ENCODE data around the gene BMAL2.

The BMAL2 gene

DNA sequence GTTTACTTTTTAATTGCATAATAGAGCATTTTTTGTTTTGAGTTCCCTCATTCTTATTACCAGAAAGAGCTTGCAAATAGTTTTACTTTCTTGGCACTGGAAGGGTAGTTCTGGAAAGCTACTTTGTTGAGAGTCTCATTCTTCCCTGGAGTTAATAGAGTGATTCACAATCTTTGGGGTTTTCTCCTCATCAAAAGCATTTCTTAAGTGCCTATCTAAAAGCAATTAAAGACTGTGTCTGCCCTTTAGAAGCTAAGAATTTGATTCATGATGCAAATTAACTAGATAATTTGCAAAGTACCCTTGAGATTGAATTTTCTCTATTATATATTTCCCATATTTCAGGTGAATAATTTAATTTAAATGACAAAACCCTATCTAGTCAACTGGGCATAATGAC lies 8.1 kb upstream of the BMAL2 start:
- DNase-seq, result no peak

DNA sequence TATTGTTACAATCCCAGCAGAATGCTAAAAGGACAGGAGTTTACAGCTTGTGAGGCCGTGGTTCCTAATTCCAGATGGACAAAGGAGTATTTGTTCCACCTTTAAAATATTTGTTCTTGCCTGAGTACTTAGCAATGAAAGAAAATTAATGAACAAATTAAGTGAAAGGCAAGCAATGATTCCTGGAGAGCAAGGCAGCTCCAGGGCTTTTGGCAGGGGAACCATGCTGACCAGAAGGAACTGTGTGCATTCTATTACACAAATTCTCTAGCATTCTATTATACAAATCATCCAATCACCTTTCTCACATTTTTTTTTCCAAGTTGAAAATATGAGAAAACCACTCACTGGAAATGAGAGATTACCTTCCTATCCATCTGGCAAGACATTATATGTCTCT lies 1.8 kb upstream of the BMAL2 start:
- no peak for DNase-seq

DNA sequence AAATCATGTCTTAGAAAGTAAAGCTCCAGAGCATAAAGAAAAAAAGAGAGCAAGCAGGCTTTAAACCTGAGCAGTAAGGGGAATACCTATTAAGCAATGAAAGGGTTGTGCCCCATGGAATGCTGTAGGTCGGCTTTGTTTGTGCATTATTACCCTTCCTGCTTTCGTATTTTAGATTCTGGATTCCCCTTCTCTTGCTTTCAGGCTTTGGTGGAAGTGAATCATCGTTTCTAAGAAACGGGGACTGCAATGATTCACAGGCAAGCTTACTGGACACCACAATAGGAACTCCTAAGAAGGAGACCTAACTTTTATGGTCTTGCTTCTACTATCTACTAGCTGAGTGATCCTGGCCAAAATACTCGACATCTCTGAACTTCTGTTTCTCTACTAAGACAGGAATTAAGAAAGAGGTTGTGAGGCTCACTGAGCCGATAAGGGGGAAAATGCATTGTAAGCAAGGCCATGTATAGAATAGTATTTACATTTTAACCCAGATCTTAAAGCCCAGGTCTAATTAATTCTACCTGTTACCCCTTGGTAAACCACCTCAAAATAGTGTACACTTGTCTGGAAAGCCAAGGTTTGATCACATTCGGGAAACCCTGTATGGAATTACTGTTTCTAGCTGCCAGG lies 1.2 kb upstream of the BMAL2 start:
- no peak for DNase-seq

DNA sequence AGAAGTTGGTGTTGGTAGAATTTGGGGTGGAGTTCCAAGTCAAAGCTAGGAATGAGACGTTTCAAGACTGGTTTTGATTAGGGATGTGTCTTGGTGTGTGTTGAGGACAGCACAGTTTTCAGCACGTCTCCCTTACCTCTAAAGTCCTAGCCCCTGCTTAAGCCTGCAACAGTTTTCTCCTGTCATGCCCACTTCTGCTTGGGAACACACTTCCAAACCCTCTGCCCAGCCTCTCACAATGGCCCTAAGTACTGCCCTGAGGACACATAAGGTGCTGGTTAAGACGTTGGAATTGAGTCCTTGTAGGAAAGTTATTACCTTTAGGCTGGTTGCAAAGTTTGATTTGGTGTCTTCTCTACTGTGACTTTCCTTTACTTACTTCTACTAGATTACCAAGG lies 710 bp upstream of the BMAL2 start:
- no peak for DNase-seq

DNA sequence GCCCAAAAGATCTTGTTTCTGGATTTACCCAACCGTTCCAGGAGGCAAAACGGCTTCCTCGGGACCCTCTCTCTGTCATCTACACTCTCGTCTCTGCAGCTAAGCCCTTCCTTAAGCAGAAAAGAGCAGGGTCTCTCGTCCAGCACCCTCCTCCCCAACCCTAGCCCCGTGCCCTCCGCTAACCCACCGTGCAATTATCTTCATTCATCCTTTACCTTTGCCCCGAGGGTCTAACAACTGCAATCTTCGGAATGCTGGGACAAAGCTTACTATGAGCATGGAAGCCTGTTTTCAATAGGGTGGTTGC lies 276 bp upstream of the BMAL2 start:
- no peak for DNase-seq

DNA sequence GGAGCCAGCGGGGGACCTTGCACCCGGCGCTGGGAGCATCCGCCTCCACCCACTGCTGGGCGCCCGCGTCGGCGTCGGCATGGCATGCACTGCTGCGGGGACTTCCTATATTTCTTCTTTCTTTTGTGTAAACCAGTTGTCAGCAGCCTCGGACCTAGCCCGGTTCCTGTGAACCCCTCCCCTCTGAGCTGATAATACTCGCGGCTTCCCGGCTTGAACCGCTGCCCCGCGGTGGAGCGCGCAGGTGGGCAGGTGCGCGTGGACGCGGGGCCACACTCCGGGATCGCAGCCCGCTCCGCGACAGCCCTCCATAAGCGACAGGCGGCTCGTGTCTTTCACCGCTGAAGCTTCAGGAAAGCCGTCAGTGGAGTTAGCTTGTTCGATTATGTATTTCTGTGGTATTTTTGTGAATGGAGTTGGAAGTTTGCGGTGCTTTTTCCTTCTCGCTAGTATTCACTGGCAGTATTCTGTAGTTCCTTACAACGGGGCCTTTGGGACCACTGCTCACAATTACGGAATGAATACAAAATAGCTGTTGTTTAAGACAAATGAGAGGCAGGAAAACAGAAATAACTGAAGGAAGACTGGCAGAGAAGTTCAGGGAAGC lies 870 bp downstream of the BMAL2 start:
- DNase-seq, result no peak

DNA sequence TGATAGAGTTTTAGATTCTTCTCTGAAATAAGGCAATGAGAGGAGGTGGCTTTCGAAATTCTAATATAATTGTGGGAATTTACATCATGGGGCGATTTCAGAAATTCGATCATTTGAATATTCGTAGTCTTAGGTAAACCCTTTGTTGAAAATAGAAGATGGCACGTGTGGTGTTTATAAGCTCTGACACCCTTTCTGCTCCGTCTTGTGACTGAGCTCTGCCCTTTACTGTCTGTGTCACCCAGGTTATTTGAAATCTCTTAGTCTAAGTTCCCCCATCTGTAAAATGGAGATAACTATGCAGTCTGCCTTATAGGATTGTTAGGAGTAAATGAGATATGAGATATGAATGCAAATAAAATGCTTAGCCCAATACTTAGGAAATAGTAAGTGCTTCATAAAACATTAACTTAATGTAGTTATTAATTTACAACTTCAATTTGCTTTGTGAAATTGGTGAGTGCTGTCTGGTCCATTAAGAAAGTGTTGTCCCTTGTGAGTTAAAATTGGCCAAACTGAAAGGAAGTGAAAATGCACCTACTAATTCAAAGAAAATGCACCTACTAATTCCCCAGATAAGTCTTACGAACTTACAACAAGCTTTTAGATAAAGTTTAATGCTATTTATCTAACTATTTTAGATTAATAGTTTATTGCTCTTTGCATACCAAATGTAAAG lies 1.5 kb downstream of the BMAL2 start:
- no peak for DNase-seq

DNA sequence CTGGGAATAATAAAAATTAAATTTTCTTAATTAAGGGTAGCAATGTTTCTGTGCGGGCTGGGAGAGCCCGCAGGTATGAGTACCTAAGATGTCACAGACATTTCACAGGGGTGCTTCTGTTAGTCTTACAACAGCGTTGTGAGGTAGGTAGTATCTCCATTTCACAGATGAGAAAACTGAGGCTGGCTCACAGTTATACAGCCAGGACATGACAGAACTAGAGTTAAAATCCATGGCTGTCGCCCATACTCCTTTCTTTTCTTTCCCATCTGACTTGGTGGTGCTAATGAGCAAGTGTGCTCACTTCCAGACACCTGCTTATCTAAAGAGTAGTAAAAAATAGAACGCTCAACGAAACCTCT lies 2.1 kb downstream of the BMAL2 start:
- DNase-seq, result no peak

DNA sequence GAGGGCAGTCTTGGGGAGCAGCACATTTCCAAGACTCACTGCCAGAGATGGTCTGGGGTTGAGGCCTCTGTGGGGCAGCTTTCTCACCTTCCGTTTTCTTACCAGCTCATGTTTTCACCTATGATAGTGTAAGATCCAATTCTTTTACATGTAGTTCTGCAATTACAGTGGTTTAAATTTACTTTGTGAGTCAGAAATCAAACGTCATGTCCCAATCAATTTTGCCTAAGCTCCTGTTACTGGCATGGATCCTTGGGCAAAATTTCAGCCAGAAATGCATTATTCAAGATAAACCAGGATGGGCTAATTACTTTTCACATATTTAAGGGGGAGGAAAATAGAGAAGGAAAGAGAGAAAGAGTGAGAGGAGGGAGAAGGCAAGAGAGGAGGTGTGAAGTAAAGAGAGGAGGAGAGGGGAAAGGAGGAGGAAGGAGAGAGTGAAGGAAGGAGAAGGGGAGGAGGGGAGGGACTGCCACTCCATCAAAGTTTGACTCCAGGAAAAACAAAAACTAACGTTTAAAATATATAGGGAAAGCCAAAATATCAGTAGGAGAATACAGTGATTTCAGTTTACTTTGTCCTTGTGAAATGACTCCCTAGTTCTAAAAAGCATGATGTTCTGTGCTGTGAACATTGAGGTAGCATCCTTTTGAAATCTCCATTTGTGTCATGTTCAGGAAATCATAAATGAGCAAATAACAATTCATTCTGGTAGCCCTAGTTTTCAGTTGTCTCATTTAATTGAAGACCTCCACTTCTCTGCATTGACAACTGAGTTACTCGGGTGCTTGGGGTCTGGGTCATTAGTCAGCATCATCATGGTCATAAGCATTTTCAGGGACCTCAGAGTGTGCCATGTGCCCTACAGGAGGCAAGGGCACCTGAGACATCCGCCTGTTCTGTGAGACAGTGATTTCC lies 3.0 kb downstream of the BMAL2 start:
- no peak for DNase-seq

DNA sequence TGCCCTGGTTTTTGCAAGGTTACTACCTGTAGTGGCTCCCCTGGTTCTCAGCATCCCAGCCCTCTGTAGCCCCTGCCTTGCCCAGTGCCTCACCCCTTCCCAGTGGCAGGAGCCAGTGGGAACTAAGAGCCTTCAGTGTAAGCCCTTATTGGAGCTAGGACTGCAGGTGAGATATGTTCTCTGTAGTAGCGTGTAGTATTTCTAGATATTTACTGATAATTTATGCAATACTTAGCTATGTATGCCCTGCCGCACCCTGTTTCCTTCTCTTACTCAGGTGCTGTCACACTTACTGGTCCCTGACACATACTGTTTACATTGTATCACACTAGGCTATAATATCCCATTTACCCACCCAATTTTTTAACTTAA lies 3.6 kb downstream of the BMAL2 start:
- no peak for DNase-seq

DNA sequence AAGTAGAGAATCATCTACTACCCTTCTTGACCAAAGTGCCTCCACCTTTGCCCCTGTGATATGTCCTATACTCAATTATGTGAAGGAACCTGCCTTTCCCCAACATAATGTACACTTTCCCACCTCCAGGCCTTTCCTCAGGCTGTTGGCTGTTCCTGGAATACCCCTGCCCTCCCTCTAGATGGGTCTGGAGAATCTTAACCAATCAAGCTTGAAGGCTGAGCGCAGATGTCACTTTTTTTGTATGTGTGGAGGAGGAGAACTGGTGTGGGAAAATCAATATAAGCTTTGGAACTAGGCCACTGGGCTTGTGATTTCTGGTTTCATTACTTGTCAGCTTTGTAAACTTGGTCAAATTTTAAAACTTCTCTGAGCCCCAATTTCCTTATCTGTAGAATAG lies 4.7 kb downstream of the BMAL2 start:
- DNase-seq, result no peak

DNA sequence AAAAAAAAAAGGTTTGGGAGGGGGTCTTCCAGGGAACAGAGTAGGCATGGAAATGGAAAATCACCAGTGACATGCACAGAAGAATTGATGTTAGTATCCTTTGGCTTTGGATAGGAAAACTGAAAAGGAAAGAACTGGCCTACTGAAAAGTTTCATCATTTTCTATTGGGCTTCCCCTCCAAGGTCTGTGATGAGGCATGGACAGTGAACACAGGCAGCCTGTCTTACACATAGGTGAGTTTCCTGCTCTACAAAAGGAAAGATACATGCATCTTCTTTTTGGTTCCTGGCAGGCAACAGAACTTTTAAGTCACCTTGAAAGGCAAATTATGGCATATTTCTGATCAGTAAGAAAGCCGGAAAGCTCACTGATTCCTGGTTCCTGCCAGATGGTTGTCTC lies 5.8 kb downstream of the BMAL2 start:
- no peak for DNase-seq

DNA sequence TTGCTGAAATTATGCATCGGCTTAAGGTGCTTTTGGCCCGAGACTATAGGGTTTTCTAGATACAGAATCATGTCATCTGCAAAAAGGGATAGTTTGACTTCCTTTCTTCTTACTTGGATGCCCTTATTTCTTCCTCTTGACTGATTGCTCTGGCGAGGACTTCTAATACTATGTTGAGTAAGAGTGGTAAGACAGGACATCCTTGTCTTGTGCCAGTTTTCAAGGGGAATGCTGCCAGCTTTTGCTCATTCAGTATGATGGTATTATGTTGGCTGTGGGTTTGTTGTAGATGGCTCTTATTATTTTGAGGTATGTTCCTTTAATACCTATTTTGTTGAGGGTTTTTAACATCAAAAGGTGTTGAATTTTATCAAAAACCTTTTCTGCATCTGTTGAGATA lies 8.3 kb downstream of the BMAL2 start:
- DNase-seq, result no peak

DNA sequence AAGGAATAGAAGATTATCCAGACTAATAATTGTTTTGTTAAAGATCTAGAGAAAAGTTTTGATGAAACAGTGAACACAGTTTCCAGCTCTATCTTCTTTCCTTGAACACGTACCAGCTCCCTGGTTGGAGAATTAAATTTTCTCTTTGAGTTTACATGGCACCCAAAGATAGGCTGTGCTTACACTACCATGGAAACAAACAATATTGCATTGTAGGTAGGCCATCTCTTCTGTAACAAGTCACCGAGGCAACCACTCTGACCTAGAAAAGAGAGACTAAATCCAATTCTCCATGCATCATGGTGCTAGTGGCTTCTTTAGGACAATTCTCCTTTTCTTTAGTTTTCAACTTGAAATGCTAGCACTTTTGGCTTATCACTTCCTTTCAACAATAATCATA lies 9.9 kb downstream of the BMAL2 start:
- DNase-seq, result no peak

DNA sequence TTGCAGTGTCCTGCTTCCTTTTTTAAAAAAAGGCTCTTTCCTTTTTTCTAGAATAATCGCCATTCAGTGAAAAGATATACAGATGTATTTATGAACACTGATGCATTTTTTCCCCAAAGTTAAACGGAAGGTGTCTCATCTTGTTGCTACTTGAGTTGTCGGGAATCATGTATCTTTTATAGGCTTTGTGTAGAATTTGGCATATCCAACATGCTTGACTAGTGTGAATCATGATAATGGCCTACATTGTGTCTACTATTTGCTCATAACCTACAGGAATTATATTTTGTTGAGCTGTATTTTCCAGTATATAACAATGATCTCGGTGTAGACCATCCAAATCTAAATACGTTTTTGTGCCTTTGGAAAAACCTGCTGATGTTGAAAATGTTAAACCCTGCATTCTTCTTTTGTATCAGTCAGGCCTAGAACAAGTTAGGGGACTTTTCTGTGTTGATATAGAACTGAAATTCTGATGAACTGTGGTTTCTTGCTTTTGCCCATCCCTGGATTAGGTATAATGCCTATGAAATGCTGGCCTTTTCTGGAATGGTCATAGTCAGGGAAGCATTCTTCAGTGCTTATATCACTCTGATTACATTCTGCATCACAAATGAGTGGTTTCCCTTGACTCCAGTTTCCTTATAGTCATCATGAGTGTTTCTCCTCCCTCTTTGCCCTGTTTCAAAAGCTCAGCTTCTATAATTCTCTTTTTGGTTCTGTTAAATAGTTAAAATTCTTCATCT lies 10.8 kb downstream of the BMAL2 start:
- no peak for DNase-seq

DNA sequence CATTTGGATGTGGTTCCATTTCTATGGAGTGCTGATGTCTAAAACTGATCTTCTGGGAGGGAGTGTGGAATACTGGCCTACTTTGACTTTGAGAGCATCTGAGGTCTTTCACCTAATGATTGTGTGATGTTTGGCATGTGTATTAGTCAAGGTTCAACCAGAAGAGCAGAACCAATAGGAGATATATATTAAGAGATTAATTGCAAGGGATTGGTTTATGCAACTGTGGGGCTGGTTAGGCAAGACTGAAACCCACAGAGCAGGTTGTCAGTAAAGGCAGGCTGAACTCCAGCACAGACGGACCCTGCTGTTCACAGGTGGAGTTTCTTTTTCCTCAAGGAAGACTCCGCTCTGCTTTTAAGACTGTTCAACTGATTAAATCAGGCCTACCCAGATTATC lies 11.6 kb downstream of the BMAL2 start:
- no peak for DNase-seq

DNA sequence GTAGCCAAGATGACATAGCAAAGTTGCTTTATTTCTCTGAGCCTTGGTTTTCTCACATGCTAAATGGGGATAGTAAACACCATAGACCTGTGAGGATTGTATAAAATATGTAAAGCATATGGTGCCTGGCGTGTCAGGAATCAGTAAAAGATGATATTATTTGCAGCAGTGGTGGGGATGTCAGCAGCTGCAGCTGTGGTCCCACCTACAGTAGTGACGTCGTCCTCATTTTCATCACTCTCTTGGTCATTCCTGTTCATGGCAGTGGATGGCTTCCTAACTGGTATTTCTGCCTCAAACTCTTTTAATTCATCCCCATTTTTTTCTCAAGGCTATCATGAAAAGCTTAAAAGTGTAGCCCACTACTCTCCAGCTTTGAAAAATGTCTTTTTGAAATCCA lies 12.1 kb downstream of the BMAL2 start:
- DNase-seq, result no peak

DNA sequence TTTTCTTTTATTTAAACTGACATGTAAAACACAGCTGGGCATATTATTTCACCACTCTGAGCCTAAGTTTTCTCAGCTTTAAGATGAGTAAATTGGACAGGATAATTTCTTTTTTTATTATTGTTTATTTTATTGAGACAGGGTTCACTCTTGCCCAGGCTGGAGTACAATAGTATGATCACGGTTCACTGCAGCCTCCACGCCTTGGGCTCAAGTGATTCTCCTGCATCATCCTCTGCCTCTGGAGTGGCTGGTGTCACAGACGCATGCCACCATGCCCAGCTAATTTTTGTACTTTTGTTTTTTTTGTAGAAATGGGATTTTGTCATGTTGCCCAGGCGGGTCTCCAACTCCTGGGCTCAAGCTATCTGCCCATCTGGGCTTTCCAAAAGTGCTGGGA lies 12.7 kb downstream of the BMAL2 start:
- no peak for DNase-seq

DNA sequence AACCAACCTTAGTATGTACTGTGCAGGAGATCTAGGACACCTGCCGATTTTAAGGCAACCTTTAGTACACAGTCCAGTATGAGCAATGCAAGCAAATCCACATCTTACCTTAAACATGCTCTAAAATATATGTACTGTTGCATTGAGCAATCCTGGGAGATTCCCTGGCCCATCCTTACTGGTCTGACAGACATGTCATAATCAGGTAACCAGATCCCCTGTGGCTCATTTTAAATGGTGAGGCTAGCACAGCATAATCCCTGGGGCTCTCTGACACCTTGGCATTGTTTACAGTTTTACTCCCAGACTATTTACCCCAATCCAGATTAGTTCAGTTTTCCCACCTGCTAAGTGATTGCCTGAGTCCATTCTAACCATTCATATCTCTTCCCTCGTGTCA lies 15.1 kb downstream of the BMAL2 start:
- no peak for DNase-seq

DNA sequence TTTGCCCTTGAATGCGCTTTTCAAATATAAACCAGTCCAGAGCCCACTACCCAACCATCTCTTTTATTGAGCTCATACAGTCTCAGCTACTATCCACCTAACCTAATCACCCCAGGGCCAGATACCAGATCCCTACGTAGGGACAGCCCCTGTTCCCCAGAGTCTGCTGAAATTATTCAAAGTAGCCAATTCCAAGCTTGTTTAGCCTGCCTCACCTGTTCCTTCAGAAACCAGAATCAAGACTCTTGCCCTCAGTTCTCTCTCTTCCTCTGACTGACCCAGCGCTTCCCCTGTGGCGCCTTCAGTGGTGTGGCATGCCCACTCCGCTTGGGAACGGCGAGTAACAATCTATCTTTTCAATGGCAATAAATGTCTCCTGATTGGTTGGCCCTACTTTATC lies 18.8 kb downstream of the BMAL2 start:
- DNase-seq, result no peak

DNA sequence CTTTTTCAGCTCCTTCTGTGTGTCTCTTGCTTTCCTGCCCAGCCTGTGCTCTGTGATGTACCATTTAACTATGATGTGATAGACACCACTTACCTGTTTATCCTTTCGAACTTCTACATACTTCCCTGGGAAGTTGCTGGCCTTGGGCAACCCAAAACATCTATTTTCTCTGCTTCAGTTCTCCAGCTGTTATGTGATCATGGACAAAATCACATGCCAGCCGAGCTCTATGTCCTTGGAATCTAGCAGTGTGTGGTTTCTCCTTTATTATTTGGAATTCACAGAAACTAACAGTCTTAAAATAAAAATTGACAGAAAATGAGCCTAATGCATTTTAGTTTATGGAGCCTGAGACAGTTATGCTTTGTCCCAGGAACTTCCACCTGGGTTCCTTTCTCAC lies 22.9 kb downstream of the BMAL2 start:
- DNase-seq, result no peak

DNA sequence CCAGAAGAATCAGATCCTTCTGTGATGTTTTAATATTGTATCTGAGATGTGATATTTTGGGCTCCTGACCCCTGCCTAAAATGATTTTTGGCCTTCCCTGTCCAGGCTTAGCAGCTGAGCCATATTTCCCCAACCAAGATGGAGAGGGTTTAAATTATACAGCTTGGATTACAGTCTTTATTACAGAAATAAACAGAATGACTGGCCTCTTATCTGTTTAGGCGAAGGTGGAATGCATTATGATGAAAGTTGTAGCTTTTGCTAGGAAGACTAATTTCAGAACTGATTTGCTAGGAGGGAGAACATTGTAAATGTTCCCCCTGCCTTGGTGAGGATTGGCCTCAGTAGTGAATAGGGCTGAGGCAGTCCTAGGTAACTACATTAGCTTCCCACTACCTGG lies 23.3 kb downstream of the BMAL2 start:
- DNase-seq, result no peak

DNA sequence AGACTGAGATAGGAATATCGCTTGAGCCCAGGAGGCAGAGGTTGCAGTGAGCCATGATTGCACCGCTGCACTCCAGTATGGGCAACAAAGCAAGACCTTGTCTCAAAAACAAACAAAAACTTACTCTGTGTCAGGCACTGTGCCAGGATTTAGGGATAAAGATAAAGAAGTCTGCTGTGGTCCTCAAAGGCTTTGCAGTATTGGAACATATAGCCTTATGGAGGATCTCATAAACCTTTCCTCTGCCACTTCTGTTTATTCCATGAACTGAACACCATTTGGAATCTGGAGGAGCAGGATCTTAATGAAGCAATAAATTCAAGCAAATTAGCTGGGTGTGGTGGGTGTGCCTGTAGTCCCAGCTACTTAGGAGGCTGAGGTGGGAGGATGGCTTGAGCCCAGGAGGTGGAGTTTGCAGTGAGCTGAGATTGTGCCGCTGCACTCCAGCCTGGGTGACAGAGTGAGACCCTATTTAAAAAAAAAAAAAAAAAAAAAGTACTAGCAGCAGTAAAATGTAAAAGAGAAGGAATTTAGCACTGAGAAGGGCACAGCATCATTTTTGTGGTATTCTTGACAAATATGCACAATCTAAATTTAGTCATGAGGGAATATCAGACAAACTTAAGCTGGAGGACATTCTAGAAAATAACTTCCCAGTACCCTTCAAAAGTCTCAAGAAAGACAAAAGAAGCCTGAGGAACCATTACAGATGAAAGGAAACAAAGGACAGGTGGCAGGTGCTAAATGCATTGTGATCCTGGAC lies 27.1 kb downstream of the BMAL2 start:
- DNase-seq, result no peak
